ENCODE results near the gene ANO3.

Gene ANO3

DNA sequence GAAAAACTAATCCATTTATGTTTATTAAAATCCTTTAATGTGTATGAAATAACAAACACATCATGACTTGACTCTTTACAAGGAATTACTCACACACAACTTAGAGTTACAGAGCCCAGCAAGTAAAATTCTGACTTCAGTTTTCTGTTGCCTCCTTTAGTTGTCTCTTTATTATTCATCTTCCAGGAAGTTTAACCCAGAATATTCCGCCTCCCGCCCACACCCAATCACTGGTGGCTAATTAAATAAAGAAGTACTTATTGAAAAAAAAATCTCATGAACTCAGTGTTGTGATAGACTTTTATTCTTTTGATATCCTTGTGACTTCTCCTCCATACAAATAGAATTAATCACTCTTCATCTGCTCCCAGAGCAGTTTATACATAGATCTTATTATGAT lies 178.2 kb downstream of the ANO3 start:
- DNase-seq: no peak

- DNase-seq: no peak
These were observed 178.8 kb downstream of the ANO3 start for GRCh38 chr11:26510756-26511155.

DNA sequence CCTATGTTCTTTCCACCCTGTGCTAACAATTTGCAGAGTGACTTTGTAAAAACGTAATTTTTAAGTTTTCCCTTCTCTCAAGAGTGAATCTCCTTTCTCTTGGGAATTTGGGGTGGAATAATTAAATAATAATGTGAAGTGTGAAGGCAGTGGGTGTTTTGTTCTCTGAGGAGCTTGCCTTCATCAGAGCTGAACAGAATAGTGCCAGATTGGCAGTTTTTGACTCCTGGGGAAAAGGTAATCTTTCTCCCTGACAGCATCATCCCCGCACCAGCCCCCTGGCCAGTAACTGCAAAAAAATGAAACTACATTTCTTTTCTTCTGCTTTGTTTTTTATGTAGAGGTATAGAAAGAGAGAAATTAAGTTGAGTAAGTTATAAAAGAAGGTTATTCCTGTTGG lies 180.3 kb downstream of the ANO3 start:
- DNase-seq: no peak

DNA sequence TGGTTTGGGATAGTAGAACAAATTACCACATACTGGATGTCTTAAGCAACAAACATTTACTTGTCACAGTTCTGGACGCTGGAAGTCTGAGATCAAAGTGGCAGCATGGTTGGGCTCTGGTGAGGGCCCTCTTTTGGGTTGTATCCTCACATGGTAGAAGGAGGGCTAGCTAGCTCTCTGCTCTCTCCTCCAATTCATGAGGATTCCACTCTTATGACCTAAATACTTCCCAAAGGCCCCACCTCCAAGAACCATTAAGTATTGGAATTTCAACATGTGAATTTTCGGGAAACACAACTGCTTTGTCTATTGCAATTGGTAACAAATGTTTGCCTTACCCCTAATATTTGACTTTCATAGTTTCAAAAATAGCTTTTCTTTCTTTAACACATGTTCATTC lies 187.5 kb downstream of the ANO3 start:
- DNase-seq: no peak

DNA sequence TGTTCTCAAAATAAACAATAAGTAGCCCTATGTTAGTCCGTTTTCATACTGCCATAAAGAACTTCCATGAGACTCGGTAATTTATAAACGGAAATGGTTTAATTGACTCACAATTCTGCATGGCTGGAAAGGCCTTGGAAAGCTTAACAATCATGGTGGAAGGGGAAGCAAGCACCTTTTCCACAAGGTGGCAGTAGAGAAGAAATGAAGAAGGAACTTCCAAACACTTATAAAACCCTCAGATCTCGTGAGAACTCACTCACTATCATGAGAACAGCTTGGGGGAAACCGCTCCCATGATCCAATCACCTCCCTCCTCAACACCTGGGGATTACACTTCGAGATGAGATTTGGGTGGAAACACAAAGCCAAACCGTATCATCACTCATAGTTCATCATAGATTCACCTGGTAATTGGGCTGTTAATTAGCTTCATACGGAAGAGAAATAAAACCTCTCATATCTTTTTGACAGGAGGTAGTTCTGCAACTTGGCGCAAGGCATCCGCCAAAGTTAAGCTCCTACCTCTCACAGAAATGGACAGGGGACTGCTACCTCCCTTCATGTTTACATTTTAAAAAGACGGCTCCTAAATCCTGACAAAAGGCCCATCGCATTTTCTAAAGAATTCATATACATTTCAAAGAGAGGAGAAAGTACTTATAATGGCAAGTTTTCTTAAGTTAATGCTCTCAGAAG lies 191.1 kb downstream of the ANO3 start:
- peak; percentile 11 for DNase-seq

DNA sequence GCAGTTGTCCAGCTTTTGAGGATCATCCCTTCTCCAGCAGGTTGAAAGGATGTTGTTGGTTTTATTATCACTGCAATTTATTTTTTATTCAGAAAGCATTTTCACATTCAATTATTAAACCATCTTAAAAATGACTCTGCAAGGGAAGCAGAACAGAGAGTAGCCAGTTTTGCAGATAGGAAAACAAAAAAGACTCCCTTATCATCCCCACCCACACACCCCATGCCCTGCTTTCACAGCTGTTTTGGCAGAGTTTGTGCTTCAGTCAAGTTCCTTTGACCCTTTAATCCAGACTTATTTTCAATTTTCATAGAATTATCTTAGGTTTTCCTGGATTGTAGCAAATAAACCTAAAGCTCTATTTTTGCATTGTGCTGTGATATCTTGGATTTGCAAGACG lies 195.8 kb downstream of the ANO3 start:
- DNase-seq: no peak

GRCh38 chr11:26537341-26537740 lies 205.4 kb downstream of the ANO3 start:
- DNase-seq: no peak

GRCh38 chr11:26539517-26539916 lies 207.6 kb downstream of the ANO3 start:
- no peak for DNase-seq

DNA sequence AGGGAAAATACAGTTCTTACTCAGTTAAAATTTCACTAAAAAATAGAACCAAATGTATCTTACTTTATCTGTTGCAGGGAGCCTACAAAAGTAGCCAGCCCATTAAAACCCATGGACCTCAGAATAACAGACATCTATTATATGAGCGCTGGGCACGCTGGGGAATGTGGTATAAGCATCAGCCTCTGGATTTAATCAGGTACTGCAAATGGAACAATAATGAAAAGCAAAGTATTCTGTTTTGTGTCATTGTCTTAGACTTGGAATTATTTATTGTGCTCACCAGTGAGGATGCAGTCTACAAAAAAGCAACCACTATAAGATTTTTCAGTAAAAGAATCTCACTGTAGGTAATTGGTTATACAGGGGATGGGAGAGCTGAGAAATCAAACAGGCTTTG lies 209.9 kb downstream of the ANO3 start:
- no peak for DNase-seq

- DNase-seq: no peak
These were observed 217.2 kb downstream of the ANO3 start for GRCh38 chr11:26549176-26549575.

DNA sequence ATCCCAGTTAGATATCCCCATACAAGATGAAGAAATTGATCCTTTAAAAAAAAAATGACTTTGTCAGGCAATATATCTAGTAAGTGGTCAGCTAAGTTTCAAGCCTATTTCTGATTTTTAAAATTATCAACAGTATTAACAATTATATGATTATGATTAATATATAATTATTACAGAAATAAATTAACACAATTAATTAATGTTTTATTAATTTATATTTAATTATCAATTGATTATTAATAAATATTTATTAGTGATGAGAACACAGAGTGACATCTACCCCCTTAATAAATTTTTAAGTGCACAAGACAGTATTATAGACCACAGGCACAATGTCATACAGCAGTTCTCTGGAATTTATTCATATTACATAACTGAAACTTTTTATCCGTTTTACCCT lies 218.1 kb downstream of the ANO3 start:
- DNase-seq: no peak

GRCh38 chr11:26551186-26551801 lies 219.4 kb downstream of the ANO3 start:
- DNase-seq: no peak

DNA sequence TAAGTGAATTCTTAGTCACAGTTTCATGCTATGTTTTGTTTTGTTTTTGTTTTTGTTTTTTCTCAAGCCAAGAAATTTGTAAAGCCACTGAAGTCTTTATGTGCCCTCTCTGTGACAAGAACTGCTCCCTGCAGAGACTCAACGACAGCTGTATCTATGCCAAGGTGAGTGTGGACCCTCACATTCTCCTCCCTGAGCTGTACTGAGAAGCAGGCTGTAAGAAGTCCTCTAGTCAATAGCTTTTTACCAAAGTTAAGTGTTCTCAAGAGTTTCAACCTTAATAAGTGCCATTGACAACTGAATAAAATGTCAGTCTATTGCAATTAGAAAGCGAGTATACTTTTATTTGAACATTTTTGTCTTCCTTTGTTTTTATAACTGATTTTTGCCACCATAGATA lies 221.3 kb downstream of the ANO3 start:
- DNase-seq: no peak

DNA sequence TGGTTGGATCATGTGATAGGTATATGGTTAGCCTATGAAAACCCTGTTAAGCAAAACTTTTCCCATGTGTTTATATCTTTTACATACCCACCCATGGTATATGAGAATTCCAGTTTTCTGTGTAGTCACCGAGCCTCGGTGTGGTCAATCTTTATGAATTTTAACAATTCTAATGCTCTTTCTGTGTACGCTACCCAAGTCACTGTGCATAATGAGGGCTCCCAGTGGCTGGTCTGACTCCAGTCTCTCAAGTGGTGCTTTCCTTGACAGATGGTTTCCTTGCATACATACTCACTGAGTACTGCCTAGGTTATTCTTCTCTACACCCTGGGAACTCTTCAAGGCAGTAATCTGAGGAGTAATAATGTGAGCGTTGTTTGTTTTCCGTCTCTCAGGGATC lies 222.5 kb downstream of the ANO3 start:
- DNase-seq: no peak

GRCh38 chr11:26556582-26556981 lies 224.7 kb downstream of the ANO3 start:
- no peak for DNase-seq

- no peak for DNase-seq
These were observed 225.7 kb downstream of the ANO3 start for GRCh38 chr11:26557666-26558065.

- no peak for DNase-seq
These were observed 226.3 kb downstream of the ANO3 start for GRCh38 chr11:26558190-26558589.

DNA sequence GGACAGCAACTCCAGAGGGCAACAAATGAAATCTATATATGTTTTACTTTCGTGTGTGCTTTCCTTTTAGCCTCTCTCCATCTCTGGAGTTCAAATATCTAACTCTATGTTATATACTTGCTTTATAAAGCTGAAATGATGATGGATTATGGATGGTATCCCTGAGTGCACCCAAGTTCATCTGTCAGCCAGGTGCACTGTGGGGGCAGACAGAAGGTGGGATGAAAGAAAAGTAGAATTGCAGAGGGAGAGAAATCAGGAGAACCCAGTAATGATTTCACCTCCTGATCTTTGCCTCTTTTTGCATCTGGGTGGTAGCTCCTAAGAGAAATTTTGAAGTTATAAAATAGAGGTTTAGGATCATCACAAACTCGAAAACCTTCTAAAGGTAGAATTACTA lies 237.7 kb downstream of the ANO3 start:
- no peak for DNase-seq

- no peak for DNase-seq
These were observed 240.1 kb downstream of the ANO3 start, which contains the start of gene MUC15 for GRCh38 chr11:26571861-26572654. Gene MUC15 (minus strand): TSS chr11:26572263. CDS start chr11:26567094, 5,169 bp downstream.

DNA sequence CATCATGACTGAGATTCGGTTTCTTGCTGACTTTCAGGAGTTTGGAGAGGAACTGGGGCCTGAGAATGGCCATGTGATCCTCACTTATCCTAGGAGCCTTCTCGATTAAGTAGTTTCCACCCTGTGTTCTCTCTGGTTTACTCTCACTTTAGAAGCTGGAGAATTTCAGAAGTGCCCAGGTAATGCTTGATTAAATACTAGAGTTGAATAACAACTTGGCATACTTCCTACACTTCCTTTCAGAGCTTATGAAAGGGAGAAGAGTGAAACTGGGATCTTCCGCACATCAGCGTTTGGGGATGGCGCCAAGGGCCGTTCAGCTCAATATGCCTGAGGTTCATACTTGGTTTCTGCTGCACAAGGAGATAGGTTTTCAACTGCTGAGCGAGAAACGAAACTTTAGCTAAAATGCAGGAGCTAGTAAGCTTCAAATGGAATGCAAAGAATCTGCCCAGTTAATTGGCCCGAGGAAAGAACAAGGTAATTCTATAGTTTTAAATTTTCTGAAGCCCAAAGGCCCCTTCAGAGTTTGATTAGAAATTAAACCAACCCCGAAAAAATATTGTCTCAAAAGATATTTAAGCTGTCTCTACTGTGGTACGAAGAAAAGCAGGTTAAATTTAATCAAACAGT lies 241.0 kb downstream of the ANO3 start:
- peak; percentile 12 for DNase-seq

- no peak for DNase-seq
These were observed 242.0 kb downstream of the ANO3 start for GRCh38 chr11:26573896-26574295.

- DNase-seq: no peak
These were observed 244.0 kb downstream of the ANO3 start for GRCh38 chr11:26575946-26576345.

- DNase-seq: no peak
These were observed 247.2 kb downstream of the ANO3 start for GRCh38 chr11:26578998-26579661.

All from NCI-H2029 treated with DMSO at 0.1 percent for 48 hours (cell line).